ENCODE results near the gene ADAM10. TPM values are rescaled to one million over a fixed set of nuclear protein-coding genes. Genes with fewer than 3 reads are reported as not detected.

The ADAM10 gene
- polyA plus RNA-seq, 1 donor (not counting 4 experiments of a cell fraction or from before 2014, with no cell fraction given) = 198 TPM

DNA sequence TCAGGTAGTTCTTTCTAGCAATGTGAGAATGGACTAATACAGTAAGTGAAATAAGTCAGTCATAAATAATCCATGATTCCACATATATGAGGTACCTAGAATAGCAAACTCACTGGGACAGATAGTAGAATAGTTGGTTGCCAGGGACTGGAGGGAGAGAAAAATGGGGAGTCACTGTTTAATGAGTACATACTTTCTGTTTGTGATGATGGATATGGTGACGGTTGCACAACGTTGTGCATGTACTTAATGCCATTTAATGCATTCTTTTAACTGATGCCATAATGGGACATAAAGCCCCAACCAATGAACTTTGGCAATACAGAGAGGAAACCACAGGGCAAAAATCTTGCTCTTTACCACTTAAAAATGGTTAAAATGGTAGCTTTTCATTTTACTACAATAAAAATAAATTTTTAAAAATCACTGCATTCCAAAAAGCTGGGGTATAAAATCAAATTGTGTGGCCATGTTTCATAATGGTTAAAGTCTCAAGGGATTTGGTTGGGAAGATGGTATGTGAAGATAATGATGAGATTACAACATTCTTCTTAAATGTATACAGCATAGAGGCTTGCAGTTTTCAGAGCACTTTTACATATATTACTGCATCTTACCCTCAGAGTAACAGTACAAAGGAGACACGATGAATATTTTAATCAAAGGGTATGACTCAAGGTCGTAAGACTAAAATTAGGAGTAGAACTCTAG, 45.2 kb downstream of the ADAM10 start:
- DNase-seq (ENCODE audit: low read depth, low spot score) = no peak
- Histone ChIP-seq H3K79me2 (ENCODE audit: control insufficient read depth, insufficient read depth, low read length) (peaks cover 83% of the 10 kb centered on the region), H2AFZ (ENCODE audit: control insufficient read depth, low read length) (no peak overlapping the region), H3K27ac (ENCODE audit: control insufficient read depth, insufficient read depth, low read length) (no peak overlapping the region), H3K9ac (ENCODE audit: control insufficient read depth, extremely low read depth, insufficient read depth, low read length) (no peak overlapping the region), H3K4me1 (ENCODE audit: control insufficient read depth, extremely low read depth, insufficient read depth, low read length) (no peaks in the 10 kb centered on the region), H3K27me3 (ENCODE audit: control insufficient read depth, extremely low read depth, insufficient read depth, low read length) (no peaks in the 10 kb centered on the region), H3K36me3 (ENCODE audit: control insufficient read depth in 2 of 2, extremely low read depth in 1 of 2, insufficient read depth in 2 of 2, low read length in 2 of 2) (peaks cover 0 to 5% of the 10 kb centered on the region in 2 experiments), H4K20me1 (ENCODE audit: control insufficient read depth, extremely low read depth, insufficient read depth, low read length) (no peaks in the 10 kb centered on the region), H3K9me1 (ENCODE audit: control insufficient read depth, extremely low read depth, insufficient read depth, low read length) (no peaks in the 10 kb centered on the region), H3K4me2 (ENCODE audit: control insufficient read depth, extremely low read depth, insufficient read depth, low read depth, low read length) (no peak overlapping the region), H3K9me3 (ENCODE audit: control insufficient read depth, low read depth, low read length) (no peaks in the 10 kb centered on the region), H3K4me3 (ENCODE audit: control insufficient read depth in 2 of 3, extremely low read depth in 1 of 3, insufficient read depth in 2 of 3, low read depth in 1 of 3, low read length in 3 of 3) (no peak overlapping the region)
- TF ChIP-seq EZH2 (IDR thresholded peaks at IDR 0.05; ENCODE audit: low read length) = no peak
- TF ChIP-seq, protein P1, sequence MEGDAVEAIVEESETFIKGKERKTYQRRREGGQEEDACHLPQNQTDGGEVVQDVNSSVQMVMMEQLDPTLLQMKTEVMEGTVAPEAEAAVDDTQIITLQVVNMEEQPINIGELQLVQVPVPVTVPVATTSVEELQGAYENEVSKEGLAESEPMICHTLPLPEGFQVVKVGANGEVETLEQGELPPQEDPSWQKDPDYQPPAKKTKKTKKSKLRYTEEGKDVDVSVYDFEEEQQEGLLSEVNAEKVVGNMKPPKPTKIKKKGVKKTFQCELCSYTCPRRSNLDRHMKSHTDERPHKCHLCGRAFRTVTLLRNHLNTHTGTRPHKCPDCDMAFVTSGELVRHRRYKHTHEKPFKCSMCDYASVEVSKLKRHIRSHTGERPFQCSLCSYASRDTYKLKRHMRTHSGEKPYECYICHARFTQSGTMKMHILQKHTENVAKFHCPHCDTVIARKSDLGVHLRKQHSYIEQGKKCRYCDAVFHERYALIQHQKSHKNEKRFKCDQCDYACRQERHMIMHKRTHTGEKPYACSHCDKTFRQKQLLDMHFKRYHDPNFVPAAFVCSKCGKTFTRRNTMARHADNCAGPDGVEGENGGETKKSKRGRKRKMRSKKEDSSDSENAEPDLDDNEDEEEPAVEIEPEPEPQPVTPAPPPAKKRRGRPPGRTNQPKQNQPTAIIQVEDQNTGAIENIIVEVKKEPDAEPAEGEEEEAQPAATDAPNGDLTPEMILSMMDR (optimal IDR thresholded peaks at IDR 0.05 in 1 of 3, IDR thresholded peaks at IDR 0.05 in 1 of 3, conservative IDR thresholded peaks at IDR 0.05 in 1 of 3; ENCODE audit: extremely low read depth in 1 of 3, insufficient read depth in 2 of 3, low read length in 3 of 3) = no peak
- no peak for FAIRE-seq
- dilution Hi-C loops (cut with MboI; ENCODE audit: extremely low pct_ligation_motif_present, low sequenced_read_pairs) = no loop called here

DNA sequence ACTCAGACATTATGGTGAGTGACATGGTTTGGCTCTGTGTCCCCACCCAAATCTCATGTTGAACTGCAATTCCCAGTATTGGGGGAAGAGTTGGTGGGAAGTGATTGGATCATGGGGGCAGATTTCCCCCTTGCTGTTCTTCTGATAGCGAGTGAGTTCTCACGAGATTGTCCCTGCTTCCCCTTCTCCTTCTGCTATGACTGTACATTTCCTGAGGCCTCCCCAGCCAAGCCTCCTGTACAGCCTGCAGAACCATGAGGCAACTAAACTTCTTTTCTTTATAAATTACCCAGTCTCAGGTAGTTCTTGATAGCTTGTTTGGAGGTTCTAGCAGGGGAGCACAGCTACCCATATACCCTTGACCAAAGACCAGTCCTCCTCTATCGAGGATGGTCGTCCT, 45.9 kb downstream of the ADAM10 start:
- Histone ChIP-seq H3K79me2 (ENCODE audit: control insufficient read depth, insufficient read depth, low read length) (peaks cover 84% of the 10 kb centered on the region), H3K4me3 (ENCODE audit: control insufficient read depth in 2 of 3, extremely low read depth in 1 of 3, insufficient read depth in 2 of 3, low read depth in 1 of 3, low read length in 3 of 3) (no peak overlapping the region), H2AFZ (ENCODE audit: control insufficient read depth, low read length) (no peak overlapping the region), H4K20me1 (ENCODE audit: control insufficient read depth, extremely low read depth, insufficient read depth, low read length) (no peaks in the 10 kb centered on the region), H3K27me3 (ENCODE audit: control insufficient read depth, extremely low read depth, insufficient read depth, low read length) (no peaks in the 10 kb centered on the region), H3K4me2 (ENCODE audit: control insufficient read depth, extremely low read depth, insufficient read depth, low read depth, low read length) (no peak overlapping the region), H3K9ac (ENCODE audit: control insufficient read depth, extremely low read depth, insufficient read depth, low read length) (no peak overlapping the region), H3K36me3 (ENCODE audit: control insufficient read depth in 2 of 2, extremely low read depth in 1 of 2, insufficient read depth in 2 of 2, low read length in 2 of 2) (peaks cover 0 to 5% of the 10 kb centered on the region in 2 experiments), H3K9me3 (ENCODE audit: control insufficient read depth, low read depth, low read length) (no peaks in the 10 kb centered on the region), H3K4me1 (ENCODE audit: control insufficient read depth, extremely low read depth, insufficient read depth, low read length) (no peaks in the 10 kb centered on the region), H3K27ac (ENCODE audit: control insufficient read depth, insufficient read depth, low read length) (no peak overlapping the region), H3K9me1 (ENCODE audit: control insufficient read depth, extremely low read depth, insufficient read depth, low read length) (no peaks in the 10 kb centered on the region)
- DNase-seq (ENCODE audit: low read depth, low spot score) (no peak), FAIRE-seq (no peak)
- TF ChIP-seq, protein P1 (optimal IDR thresholded peaks at IDR 0.05 in 1 of 3, IDR thresholded peaks at IDR 0.05 in 1 of 3, conservative IDR thresholded peaks at IDR 0.05 in 1 of 3; ENCODE audit: extremely low read depth in 1 of 3, insufficient read depth in 2 of 3, low read length in 3 of 3) = no peak
- TF ChIP-seq EZH2 (IDR thresholded peaks at IDR 0.05; ENCODE audit: low read length) = no peak
- dilution Hi-C loops (cut with MboI; ENCODE audit: extremely low pct_ligation_motif_present, low sequenced_read_pairs) = no loop called here
